NCI-H748 (cell line): ENCODE measurements around the gene ISYNA1.

Experiments
- DNase-seq: peaks from one replicate; lab custom pipeline; 2025; ENCODE audit not compliant: unreplicated experiment; lab: John Stamatoyannopoulos, UW

The ISYNA1 gene

GRCh38 chr19:18437491-18438330 is at the start of gene ISYNA1:
Gene ISYNA1, minus strand, starts transcription at chr19:18438133. Its CDS starts 154 bp downstream, at chr19:18437979.
- peak; percentile 64 for DNase-seq

- DNase-seq, result no peak
Observed at GRCh38 chr19:18486746-18487145, 48.8 kb upstream of the ISYNA1 start.

GRCh38 chr19:18484992-18485391 is 47.1 kb upstream of the ISYNA1 start:
- DNase-seq, result no peak

GRCh38 chr19:18483119-18483890 is 45.4 kb upstream of the ISYNA1 start:
- DNase-seq, result peak; percentile 10

GRCh38 chr19:18481505-18482222 is 43.7 kb upstream of the ISYNA1 start:
- no peak for DNase-seq

- DNase-seq, result peak; percentile 12
Observed at GRCh38 chr19:18480006-18480691, 42.2 kb upstream of the ISYNA1 start.

- no peak for DNase-seq
Observed at GRCh38 chr19:18478545-18479311, 40.8 kb upstream of the ISYNA1 start.

GRCh38 chr19:18477974-18478373 is 40.0 kb upstream of the ISYNA1 start:
- DNase-seq, result no peak

- no peak for DNase-seq
Observed at GRCh38 chr19:18477042-18477779, 39.3 kb upstream of the ISYNA1 start.

- DNase-seq, result no peak
Observed at GRCh38 chr19:18476507-18477041, 38.6 kb upstream of the ISYNA1 start.

- DNase-seq, result no peak
Observed at GRCh38 chr19:18475762-18476331, 37.9 kb upstream of the ISYNA1 start.

- DNase-seq, result no peak
Observed at GRCh38 chr19:18475004-18475453, 37.1 kb upstream of the ISYNA1 start.

- no peak for DNase-seq
Observed at GRCh38 chr19:18474366-18474887, 36.5 kb upstream of the ISYNA1 start.

GRCh38 chr19:18473706-18474087 is 35.8 kb upstream of the ISYNA1 start:
- DNase-seq, result no peak

GRCh38 chr19:18473003-18473705 is 35.2 kb upstream of the ISYNA1 start:
- no peak for DNase-seq

GRCh38 chr19:18470787-18471186 is 32.9 kb upstream of the ISYNA1 start:
- DNase-seq, result no peak

GRCh38 chr19:18469069-18469846 is 31.3 kb upstream of the ISYNA1 start:
- peak; percentile 29 for DNase-seq
